HFFc6 (cell line): ENCODE data around the gene AKT2. TPM values are rescaled to one million over a fixed set of nuclear protein-coding genes. Genes with fewer than 3 reads are reported as not detected.

Experiments used
- DNase-seq: peaks from one replicate; pipeline ENCODE4 v3.0.0-alpha.2; 2018
- H3K27ac Mint-ChIP-seq: 2 replicates; pipeline ENCODE4 v1.8.0; 2020; ENCODE audit warnings: mild to moderate bottlenecking, mixed read lengths
- H3K27me3 Mint-ChIP-seq: 2 replicates; pipeline ENCODE4 v1.8.0; 2021; ENCODE audit warnings: mild to moderate bottlenecking, moderate library complexity, mixed read lengths; ENCODE audit not compliant: insufficient read depth
- H3K36me3 Mint-ChIP-seq: 2 replicates; pipeline ENCODE4 v1.8.0; 2021; ENCODE audit warnings: low read depth, mixed read lengths
- H3K4me1 Mint-ChIP-seq: 2 replicates; pipeline ENCODE4 v1.8.0; 2020; ENCODE audit warnings: low read depth, mixed read lengths
- H3K4me3 Mint-ChIP-seq: 2 replicates; pipeline ENCODE4 v1.8.0; 2020; ENCODE audit warnings: mild to moderate bottlenecking, moderate library complexity, mixed read lengths
- H3K9me3 Mint-ChIP-seq: 2 replicates; pipeline ENCODE4 v1.8.0; 2020; ENCODE audit warnings: mild to moderate bottlenecking, mixed read lengths
- total RNA-seq, 6 experiments: library from RNA; stranded (reverse); fragmentation: NEBNext Ultra II Directional; extraction: Animal tissue kit (Norgen Biotek cat#: 25700); gene quantifications; 2 replicates in 1 of 6; 3 replicates in 5 of 6; pipeline ENCODE4 v1.2.3, GENCODE V29; 2021
- TF ChIP-seq, protein P1 (sequence below): fragments of 200-600 bp; sonication (generic); IDR thresholded peaks from 2 replicates; pipeline ENCODE4 v1.5.0; 2021; ENCODE audit warnings: antibody characterized with exemption, mild to moderate bottlenecking

The AKT2 gene
- total RNA-seq, 6 experiments from 2014 or later: 128 to 133 (median 130) TPM

- Mint-ChIP-seq H3K9me3 (no peaks in the 10 kb centered on the region), H3K36me3 (no peaks in the 10 kb centered on the region), H3K27me3 (no peaks in the 10 kb centered on the region), H3K27ac (no peak overlapping the region), H3K4me1 (peaks cover 11% of the 10 kb centered on the region; the same call in 1 of the 2 replicates), H3K4me3 (no peak overlapping the region)
- DNase-seq: no peak
- TF ChIP-seq, protein P1, sequence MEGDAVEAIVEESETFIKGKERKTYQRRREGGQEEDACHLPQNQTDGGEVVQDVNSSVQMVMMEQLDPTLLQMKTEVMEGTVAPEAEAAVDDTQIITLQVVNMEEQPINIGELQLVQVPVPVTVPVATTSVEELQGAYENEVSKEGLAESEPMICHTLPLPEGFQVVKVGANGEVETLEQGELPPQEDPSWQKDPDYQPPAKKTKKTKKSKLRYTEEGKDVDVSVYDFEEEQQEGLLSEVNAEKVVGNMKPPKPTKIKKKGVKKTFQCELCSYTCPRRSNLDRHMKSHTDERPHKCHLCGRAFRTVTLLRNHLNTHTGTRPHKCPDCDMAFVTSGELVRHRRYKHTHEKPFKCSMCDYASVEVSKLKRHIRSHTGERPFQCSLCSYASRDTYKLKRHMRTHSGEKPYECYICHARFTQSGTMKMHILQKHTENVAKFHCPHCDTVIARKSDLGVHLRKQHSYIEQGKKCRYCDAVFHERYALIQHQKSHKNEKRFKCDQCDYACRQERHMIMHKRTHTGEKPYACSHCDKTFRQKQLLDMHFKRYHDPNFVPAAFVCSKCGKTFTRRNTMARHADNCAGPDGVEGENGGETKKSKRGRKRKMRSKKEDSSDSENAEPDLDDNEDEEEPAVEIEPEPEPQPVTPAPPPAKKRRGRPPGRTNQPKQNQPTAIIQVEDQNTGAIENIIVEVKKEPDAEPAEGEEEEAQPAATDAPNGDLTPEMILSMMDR: no peak
Observed at GRCh38 chr19:40270362-40271089, 14.6 kb downstream of the AKT2 start.

GRCh38 chr19:40269216-40269940, 15.8 kb downstream of the AKT2 start:
- H3K4me3 Mint-ChIP-seq: no peak overlapping the region
- peaks cover 9% of the 10 kb centered on the region; the same call in 1 of the 2 replicates for H3K4me1 Mint-ChIP-seq
- DNase-seq: no peak
- H3K9me3 Mint-ChIP-seq: no peaks in the 10 kb centered on the region
- no peak overlapping the region for H3K27ac Mint-ChIP-seq
- no peaks in the 10 kb centered on the region for H3K36me3 Mint-ChIP-seq
- H3K27me3 Mint-ChIP-seq: no peaks in the 10 kb centered on the region
- TF ChIP-seq, protein P1: no peak

DNA sequence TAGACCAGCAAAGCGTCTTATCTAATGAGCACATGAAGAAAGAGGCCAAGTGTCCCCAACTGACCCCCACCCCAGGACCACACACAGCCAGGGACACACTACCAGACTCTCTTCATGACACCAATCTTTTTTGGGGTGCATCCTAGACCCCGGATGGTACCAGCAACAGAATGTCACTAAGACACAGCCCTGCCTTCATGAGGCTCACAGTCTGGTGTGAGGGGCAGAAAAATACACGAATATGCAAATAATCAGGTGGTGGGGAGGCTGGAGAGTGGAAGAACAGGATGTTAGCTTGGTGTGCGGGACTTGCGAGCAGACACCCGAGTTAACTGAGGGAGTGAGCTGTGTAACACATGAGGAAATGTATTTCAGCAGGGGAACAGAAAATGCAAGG, 17.5 kb downstream of the AKT2 start:
- peaks cover 1% of the 10 kb centered on the region; the same call in 1 of the 2 replicates for H3K27me3 Mint-ChIP-seq
- no peak overlapping the region for H3K4me3 Mint-ChIP-seq
- DNase-seq: no peak
- H3K36me3 Mint-ChIP-seq: peaks cover 3% of the 10 kb centered on the region; the same call in 1 of the 2 replicates
- no peak overlapping the region for H3K27ac Mint-ChIP-seq
- TF ChIP-seq, protein P1: no peak
- no peaks in the 10 kb centered on the region for H3K9me3 Mint-ChIP-seq
- no peaks in the 10 kb centered on the region for H3K4me1 Mint-ChIP-seq

DNA sequence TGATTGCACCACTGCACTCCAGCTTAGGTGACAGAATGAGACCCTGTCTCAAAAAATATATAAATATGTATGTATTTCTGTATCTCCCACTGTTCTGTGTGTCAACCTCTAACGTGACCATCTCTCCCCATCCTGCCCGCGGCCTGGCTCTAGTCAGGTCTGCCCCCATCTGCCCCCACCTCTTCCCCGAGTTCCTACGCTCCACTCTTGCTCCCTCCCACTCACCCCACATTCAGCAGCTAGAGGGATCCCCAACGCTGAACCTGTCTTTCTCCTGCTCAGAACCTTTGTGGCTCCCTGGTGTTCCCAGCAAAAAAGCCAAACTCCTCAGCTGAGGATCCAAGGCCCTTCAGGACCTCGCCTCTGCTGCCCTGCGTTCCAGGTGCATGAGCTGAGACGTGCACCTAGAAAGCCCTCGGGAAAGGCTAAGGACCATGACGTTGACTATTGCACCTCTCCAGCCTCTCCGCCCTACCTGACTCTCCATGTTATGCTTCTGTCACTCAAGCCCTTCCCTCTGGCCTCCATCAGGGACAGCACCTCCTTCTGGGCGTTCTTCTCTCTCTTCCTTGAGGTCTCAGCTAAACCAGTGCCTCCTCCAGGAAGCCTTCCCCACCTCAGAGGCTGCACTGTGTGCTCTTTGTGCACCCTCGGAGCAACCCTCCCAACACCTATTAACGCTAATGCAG, 18.1 kb downstream of the AKT2 start:
- TF ChIP-seq, protein P1: no peak
- H3K9me3 Mint-ChIP-seq: no peaks in the 10 kb centered on the region
- H3K4me3 Mint-ChIP-seq: no peak overlapping the region
- peaks cover 1% of the 10 kb centered on the region; the same call in 1 of the 2 replicates for H3K27me3 Mint-ChIP-seq
- no peak for DNase-seq
- no peaks in the 10 kb centered on the region for H3K4me1 Mint-ChIP-seq
- peaks cover 8% of the 10 kb centered on the region; the same call in 1 of the 2 replicates for H3K36me3 Mint-ChIP-seq
- H3K27ac Mint-ChIP-seq: no peak overlapping the region

- no peak overlapping the region for H3K4me3 Mint-ChIP-seq
Observed at GRCh38 chr19:40266119-40266518, 19.0 kb downstream of the AKT2 start.

More at GRCh38 chr19:40266119-40266518, 19.0 kb downstream of the AKT2 start:
- peaks cover 15% of the 10 kb centered on the region; the same call in 1 of the 2 replicates for H3K36me3 Mint-ChIP-seq
- no peak for DNase-seq
- H3K4me1 Mint-ChIP-seq: no peaks in the 10 kb centered on the region
- TF ChIP-seq, protein P1: no peak
- peaks cover 1% of the 10 kb centered on the region; the same call in 1 of the 2 replicates for H3K27me3 Mint-ChIP-seq
- no peak overlapping the region; the same call in 1 of the 2 replicates for H3K27ac Mint-ChIP-seq
- H3K9me3 Mint-ChIP-seq: no peaks in the 10 kb centered on the region
